GM19395 (cell line): Measurements from ENCODE around the gene UNC5A.

Source experiments
- ATAC-seq: cut with Tn5 transposase; IDR thresholded peaks from one replicate; pipeline ENCODE4 v1.9.1; 2021; ENCODE audit warnings: mild to moderate bottlenecking, moderate library complexity; ENCODE audit not compliant: unreplicated experiment

UNC5A gene

DNA sequence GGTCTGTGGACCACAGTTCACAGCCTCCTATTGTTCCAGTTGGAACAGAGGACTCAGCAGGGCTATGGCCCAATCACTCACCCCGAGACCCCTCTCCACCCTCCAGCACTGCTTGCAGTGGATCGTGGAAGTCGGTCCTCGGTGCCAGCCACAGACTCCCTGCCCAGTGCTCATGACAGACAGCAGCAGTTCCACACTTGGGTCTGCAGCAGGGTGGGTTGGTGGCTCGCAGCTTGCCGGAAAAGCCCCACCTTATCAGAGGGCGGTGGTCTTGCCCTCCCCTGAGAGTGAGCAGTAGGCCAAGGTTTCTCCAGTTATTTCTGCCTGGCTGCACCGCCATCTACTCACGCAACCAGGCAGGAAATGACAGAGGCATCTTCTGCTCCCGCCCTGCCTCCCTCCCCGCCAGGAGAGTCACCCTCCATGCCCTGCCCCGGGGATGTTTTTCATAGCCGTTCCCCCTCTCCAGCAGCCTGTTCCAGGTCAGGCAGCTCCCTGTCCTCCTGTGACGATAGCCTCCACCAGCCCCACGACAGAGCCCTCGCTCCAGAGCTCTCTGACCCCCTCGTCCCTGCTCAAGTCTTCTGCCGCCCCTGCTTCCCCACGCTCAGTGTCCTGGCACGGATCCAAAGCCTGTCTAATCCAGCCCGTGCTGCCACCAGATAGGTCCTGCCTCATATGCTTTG lies 34.5 kb downstream of the UNC5A start:
- ATAC-seq = no peak

DNA sequence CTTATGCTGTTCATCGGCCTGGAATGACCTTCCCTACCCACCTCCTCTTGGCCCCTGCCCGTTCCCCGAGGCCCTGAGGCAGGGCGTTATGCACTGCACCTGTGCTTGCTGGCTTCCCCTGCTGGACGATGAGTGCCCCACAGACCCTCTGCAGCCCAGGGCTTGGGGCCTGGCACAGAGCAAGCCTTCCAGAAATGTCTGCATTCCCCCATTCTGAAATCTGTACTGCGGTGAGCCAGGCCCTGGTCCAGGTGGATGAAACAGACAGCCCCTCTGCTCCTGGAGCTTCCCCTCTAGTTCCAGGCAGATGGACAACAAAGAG lies 35.0 kb downstream of the UNC5A start:
- ATAC-seq = no peak

GRCh38 chr5:176846335-176847140 lies 36.2 kb downstream of the UNC5A start:
- no peak for ATAC-seq

DNA sequence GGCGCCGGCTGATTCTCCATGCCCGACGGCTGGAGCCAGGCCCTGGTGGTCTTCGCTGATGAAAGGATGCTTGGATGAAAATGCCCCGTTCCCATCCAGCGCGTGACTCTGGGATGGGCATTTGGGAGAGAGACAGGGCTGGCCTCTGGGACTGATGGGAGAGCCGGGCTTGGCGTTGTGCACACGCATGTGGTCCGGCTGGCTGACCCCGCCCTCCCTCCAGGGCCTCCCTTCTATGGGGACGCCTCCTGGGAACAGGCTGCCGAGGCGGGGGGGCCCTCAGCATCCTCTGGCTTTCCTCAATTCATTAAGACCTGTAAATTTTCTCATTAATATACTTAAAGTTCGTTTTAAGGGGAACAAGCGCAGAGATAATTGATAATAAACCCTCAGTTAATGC lies 36.8 kb downstream of the UNC5A start:
- ATAC-seq = no peak

- ATAC-seq = no peak
These were observed 37.4 kb downstream of the UNC5A start for GRCh38 chr5:176847726-176848290.

DNA sequence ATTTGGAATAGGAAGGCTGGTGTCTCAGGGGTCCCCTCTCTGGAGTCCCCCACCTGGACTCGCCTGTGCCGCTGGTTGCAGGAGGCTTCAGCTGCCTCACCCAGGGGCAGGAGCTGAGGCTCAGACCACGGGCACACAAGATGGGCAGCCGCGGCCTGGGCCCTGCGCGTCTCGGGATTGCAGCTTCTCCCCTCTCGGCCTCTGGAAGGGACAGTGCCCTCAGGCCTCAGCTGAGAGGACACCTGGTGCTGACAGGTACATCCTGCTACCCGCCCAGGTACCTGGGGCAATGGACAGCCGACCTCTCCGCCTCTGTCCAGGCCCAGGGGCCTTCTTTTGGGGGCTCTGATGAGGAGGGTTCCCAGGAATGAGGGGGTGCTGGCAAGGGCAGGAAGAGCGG lies 38.3 kb downstream of the UNC5A start:
- no peak for ATAC-seq

GRCh38 chr5:176849611-176850227 lies 39.4 kb downstream of the UNC5A start:
- no peak for ATAC-seq

DNA sequence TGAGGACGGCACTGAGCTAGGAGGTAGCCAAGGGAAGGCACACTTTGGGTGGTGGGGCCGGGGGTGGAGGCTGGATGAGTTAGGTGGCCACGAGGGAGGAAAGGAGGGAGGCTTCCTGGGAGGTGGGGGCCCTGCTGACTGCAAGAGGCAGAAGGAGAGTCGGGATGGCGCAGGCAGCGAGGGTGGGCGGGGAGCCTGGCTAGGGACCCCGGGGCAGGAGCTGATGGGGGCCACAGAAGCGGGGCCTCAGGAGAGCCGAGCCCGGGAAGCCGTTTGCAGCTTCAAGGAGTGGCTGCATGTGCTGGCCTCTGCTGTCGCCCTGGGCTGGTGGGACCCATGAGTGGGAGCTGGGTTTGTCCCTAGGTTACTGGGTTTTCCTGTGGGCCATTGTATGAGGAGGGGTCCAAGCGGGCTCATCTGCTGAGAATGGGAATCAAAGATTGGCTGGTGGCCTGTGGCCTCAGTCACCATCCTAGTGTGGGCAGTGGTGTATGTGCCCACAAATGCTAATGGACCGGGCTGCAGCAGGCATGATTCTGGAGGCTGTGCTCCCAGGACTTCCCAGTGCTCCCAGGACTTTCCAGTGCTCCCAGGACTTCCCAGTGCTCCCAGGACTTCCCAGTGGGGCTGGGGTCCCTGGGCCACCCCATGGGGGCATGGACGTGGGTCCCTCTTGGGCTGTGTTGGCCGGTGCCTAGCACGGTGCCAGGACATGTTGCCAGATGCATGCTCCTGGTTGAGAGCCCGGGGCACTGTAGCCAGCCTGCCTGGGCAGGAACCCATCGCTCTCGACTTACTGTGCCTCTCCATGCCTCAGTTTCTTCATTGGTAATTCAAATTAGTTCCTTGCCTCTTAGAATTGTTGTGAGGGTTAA lies 40.2 kb downstream of the UNC5A start:
- ATAC-seq = no peak

DNA sequence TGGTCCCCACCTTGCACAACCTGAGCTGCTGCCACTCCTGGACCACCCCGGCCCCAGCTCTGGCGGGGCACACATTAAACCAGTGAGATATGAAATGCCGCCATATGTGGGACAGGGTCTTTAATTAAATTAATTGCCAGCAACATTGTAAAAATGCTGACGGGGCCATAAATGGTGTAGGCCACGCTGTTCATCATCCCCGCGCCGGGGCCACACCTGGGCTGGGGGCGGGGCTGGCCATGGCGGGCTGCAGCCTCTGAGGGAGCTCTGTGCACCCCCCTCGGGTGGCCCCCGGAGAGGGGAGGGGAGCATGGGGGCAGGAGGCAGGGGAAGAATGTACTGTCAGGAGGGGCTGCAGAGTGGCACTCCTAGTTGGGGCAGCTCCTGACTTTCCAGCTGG lies 41.0 kb downstream of the UNC5A start:
- no peak for ATAC-seq

GRCh38 chr5:176851871-176852658 lies 41.7 kb downstream of the UNC5A start:
- ATAC-seq = no peak

DNA sequence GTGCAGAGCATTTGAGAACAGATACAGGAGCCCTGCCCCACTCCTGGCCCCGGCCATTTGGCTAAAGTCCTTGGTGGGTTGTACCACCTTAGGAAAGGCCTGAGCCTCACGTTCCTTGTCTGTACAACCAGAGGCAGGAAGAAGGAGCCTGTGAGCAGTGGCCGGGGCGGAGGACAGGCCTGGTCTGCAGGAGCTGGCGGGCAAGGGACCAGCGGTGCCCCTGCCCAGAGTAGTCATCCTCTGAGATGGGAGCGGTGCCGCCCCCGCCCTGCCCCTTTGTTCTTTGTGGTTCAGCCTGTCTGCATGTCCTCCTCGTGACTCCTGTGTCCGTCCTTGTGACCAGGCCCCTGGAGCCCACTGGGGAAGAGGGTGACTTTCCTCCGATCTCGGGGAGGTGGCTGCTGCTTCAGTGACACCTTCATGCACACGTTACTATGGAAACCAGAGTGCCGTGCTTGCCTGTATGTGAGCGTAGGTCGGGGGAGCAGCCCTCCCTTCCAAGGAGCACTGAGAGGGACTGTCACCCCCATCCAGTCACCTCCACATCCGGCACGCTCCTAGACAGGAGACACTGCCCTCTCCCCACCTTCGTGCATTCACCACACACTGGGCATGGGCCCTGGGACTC lies 42.9 kb downstream of the UNC5A start:
- ATAC-seq = no peak

DNA sequence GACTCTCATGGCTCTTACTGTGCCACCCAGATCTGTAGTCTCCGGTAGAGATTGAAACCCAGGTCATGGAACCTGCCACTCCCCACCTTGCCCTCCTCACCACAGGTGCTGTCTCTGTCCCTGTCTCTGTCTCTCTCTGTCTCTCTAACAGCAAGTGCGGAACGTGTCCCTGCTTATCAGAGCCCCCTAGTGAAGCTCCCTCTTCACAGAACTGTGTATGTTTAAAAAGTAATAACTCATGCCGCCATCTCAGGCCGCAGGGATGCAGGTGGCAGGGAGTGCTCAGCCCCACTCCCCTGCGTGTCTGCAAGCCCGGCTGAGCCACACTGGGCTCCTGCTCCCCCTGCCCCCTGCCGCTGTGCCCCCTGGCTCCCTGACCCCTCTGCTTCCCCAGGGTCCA lies 43.8 kb downstream of the UNC5A start:
- no peak for ATAC-seq

DNA sequence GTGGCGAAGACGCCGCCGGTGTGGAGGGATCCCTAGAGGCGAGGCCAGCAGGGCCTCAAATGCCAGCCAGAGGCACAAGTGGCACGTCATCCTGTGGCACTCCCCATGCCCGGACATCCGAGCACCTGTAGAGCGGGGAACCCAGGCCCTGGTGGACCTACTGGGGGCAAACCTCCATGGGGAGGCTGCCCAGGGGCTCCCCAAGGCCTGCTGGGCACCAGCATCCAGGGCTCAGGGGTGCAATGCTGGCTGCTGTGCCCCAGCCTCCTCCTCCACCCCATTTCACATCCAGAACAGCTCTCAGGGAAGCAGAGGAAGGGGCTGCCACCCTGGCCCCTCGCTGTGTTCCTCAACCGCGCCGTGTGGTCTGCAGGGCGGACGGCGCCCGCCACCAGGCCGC lies 45.2 kb downstream of the UNC5A start:
- no peak for ATAC-seq

GRCh38 chr5:176856746-176857145 lies 46.4 kb downstream of the UNC5A start:
- ATAC-seq = no peak

DNA sequence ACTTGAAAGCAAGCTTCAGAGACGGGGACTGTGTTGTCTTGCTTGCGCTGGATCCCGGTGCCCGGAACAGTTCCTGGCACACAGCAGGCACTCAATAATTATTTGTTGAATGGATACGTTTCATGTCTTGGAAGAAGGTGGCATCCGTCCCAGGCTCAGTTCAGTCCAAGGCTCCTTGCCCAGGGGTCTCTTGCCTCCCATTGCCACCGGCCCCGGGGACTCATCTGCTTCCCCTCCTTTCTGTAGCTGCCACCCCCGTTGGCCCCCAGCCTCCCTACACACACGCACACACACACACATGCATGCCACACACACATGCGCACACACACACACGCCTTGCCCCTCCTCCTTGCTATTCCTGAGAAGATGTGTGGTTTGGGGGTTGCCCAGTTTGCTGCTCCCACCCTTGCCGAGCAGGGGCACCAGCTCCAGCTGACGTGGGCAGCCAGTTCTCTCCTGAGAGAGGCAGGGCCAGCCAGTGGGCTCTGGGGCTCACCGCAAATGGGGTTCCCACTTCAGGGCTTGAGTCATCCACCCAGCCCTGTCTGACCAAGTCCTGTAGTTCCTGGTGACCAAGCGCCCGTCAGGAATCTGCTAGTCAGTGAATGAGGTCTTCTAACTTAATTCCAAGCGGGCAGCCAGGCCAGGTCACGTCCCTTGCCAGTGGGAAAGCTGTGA lies 47.0 kb downstream of the UNC5A start:
- ATAC-seq = no peak

DNA sequence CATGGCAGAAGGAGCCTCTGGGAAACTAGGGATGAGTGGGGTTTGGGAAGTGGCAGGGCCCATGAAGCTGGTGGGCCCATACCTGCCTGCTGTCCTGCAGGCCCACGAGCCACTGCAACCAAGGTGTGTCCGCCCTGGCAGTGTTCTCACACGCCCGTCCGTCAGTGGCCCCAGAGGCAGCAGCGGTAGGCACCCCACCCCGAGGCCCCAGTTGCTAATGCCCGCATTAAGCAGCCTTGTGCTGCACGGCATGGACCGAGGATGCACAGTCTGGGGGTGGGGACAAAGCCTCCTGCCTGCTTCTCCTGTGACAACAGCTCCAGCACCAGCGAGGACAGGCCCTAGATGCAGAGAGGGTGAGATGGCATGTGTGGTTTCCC lies 47.5 kb downstream of the UNC5A start:
- no peak for ATAC-seq

DNA sequence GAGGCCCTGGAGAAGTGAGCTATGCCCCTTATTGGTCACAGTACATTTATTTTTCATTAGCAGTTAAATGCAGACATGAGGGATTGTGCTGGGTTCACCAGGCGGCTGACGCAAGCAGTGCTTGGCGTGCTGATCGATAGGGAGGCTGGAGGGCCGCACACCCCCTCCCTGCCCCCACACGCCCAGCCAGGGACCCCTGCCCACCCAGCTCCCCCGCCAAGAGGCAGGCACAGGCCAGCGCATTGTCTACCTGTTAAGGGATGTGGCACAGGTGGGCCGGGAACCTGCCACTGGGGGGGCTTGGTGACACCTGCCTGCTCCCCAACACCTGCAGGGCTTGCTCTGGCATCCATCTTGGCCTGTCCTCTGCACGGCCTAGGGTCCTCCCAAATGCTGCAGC lies 49.6 kb downstream of the UNC5A start:
- no peak for ATAC-seq

DNA sequence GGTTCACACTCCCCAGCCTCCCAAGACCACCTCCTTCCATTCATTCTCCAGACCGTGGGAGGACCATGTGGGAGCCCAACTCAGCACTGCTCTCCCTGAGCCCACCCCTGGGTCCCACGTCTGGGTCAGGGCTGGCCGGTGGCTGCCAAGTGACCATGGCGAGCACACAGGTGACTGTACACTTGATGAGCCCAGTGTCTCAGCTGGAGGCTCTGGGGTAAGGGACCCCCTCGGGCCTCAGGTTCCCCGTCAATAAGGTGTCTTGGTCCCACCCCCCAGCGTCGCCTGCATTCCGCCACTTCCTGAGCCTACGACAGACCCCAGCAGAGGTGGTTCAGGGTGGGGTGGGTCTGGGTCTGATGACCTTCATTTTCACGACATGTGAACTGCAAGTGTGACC lies 50.0 kb downstream of the UNC5A start:
- ATAC-seq = no peak

- no peak for ATAC-seq
These were observed 50.9 kb downstream of the UNC5A start for GRCh38 chr5:176861276-176861675.
